IMR-90 (cell line): ENCODE measurements around the gene GRAMD2B.

Source experiments
- BHLHE40 ChIP-seq: fragments of 150-350 bp; IDR thresholded peaks from 2 replicates; pipeline ENCODE4 v1.6.1; 2016; ENCODE audit warnings: mild to moderate bottlenecking, low read depth, low read length
- CHD1 ChIP-seq: IDR thresholded peaks from 2 replicates; pipeline ENCODE4 v1.6.1; 2012; ENCODE audit warnings: low read depth, low read length, improper control_type of control experiment
- MAFK ChIP-seq: IDR thresholded peaks from 2 replicates; pipeline ENCODE4 v1.6.1; 2012; ENCODE audit warnings: low read depth, low read length, improper control_type of control experiment
- POLR2A ChIP-seq: IDR thresholded peaks from 2 replicates; pipeline ENCODE4 v1.6.1; 2012; ENCODE audit warnings: mild to moderate bottlenecking, low read depth, low read length
- TF ChIP-seq, protein P1 (sequence below): conservative IDR thresholded peaks from 2 replicates; pipeline ENCODE4 v1.5.1; 2012; ENCODE audit warnings: mild to moderate bottlenecking, low read depth, low read length, improper control_type of control experiment

DNA sequence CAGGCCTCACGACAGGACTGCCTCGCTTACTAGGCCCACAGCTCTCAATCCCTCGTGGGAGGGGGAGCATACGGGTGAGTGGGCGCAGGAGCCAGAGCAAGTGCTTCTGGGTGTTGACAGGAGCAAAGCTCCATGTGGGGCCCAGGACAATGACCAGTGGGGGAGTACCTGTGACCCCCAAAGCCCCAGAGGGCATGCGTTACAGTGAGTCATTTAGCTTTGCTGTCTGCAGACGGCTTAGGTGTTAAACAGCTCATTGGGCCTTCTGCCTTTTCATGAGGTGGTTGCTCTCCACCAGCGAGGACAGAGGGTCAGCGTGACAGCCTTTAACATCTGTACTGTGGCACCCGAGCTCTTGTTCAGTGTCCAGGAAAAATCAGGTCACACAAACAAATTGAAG is 78.2 kb downstream of the GRAMD2B start:
- TF ChIP-seq, protein P1, sequence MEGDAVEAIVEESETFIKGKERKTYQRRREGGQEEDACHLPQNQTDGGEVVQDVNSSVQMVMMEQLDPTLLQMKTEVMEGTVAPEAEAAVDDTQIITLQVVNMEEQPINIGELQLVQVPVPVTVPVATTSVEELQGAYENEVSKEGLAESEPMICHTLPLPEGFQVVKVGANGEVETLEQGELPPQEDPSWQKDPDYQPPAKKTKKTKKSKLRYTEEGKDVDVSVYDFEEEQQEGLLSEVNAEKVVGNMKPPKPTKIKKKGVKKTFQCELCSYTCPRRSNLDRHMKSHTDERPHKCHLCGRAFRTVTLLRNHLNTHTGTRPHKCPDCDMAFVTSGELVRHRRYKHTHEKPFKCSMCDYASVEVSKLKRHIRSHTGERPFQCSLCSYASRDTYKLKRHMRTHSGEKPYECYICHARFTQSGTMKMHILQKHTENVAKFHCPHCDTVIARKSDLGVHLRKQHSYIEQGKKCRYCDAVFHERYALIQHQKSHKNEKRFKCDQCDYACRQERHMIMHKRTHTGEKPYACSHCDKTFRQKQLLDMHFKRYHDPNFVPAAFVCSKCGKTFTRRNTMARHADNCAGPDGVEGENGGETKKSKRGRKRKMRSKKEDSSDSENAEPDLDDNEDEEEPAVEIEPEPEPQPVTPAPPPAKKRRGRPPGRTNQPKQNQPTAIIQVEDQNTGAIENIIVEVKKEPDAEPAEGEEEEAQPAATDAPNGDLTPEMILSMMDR, result no peak
- TF ChIP-seq POLR2A, result no peak
- TF ChIP-seq BHLHE40, result no peak
- TF ChIP-seq MAFK, result no peak
- no peak for TF ChIP-seq CHD1
